Neural progenitor cell (in vitro differentiated cells): ENCODE results near the gene PPM1L.

Experiments used
- CTCF ChIP-seq: fragments of 200-600 bp; sonication (generic); IDR thresholded peaks from 2 replicates; pipeline ENCODE4 v1.5.1; 2017; ENCODE audit warnings: antibody characterized with exemption, mild to moderate bottlenecking
- EZH2 ChIP-seq: fragments of 200-600 bp; sonication (generic); IDR thresholded peaks from 2 replicates; pipeline ENCODE4 v1.6.1; 2017; ENCODE audit warnings: antibody characterized with exemption, mild to moderate bottlenecking, moderate library complexity

- no peak for TF ChIP-seq CTCF
- TF ChIP-seq EZH2 = no peak
Observed at GRCh38 chr3:161107311-161107710, 351.3 kb downstream of the PPM1L start.
